Panc1 (cell line): ENCODE measurements around the gene SUPV3L1. TPM values are rescaled to one million over a fixed set of nuclear protein-coding genes. Genes with fewer than 3 reads are reported as not detected.

Experiments used
- ATAC-seq: fragments of 200-7000 bp; cut with Tn5 transposase; 2 replicates; pipeline ENCODE4 v1.9.1; 2020; ENCODE audit warnings: mild to moderate bottlenecking, moderate library complexity
- BruUV-seq: library from RNA; stranded (reverse); fragments of 400-500 nt; replicated peaks from 2 replicates; lab custom pipeline; 2021; lab: Mats Ljungman, UMichigan
- CTCF ChIA-PET: fragments of 300-600 bp; sonication (Branson Sonifier 250); formaldehyde crosslinking; loops from one replicate; lab custom pipeline; 2022; ENCODE audit warnings: antibody characterized with exemption; lab: Charles Lee
- POLR2A ChIA-PET: fragments of 300-600 bp; sonication (Branson Sonifier 250); formaldehyde crosslinking; loops from one replicate; lab custom pipeline; 2022; ENCODE audit warnings: antibody characterized with exemption; lab: Charles Lee
- DNase-seq: peaks from one replicate; pipeline ENCODE4 v3.0.0-alpha.2; 2010; ENCODE audit warnings: low read depth, low spot score
- H3K27ac ChIP-seq: 2 replicates; pipeline ENCODE4 v1.5.1; 2011; ENCODE audit warnings: mild to moderate bottlenecking, low read length, inconsistent platforms
- H3K27me3 ChIP-seq: fragments of 200-500 bp; sonication (Bioruptor generic); 2 replicates; pipeline ENCODE4 v1.6.0; 2014; ENCODE audit warnings: low read length, inconsistent platforms; ENCODE audit not compliant: control insufficient read depth, insufficient read depth
- H3K36me3 ChIP-seq: fragments of 200-500 bp; sonication (Bioruptor generic); 2 replicates; pipeline ENCODE4 v1.5.1; 2014; ENCODE audit warnings: inconsistent platforms, mild to moderate bottlenecking, low read length, moderate library complexity; ENCODE audit not compliant: control insufficient read depth, insufficient read depth
- H3K4me1 ChIP-seq: 2 replicates; pipeline ENCODE4 v1.5.1; 2011; ENCODE audit warnings: inconsistent platforms, mild to moderate bottlenecking, low read length, moderate library complexity; ENCODE audit not compliant: control insufficient read depth, insufficient read depth
- H3K4me3 ChIP-seq, 2 experiments: 2 replicates each; pipeline ENCODE4 v1.5.1; 2011 to 2012; ENCODE audit warnings: low read depth in 2 of 2, low read length in 2 of 2, mild to moderate bottlenecking in 2 of 2, inconsistent platforms in 1 of 2, moderate library complexity in 1 of 2
- H3K9me3 ChIP-seq: fragments of 200-500 bp; sonication (Bioruptor generic); 2 replicates; pipeline ENCODE4 v1.5.1; 2014; ENCODE audit warnings: low read depth, mild to moderate bottlenecking, inconsistent platforms, low read length, moderate library complexity; ENCODE audit not compliant: control insufficient read depth, insufficient read depth
- CTCF ChIP-seq: fragments of 450-650 bp; IDR thresholded peaks from 2 replicates; pipeline ENCODE4 v1.5.1; 2017; ENCODE audit warnings: mild to moderate bottlenecking
- POLR2AphosphoS5 ChIP-seq: IDR thresholded peaks from 2 replicates; pipeline ENCODE4 v1.6.1; 2012; ENCODE audit warnings: mild to moderate bottlenecking, low read depth, low read length, moderate library complexity
- SIN3A ChIP-seq: IDR thresholded peaks from 2 replicates; pipeline ENCODE4 v1.6.1; 2012; ENCODE audit warnings: low read depth, mild to moderate bottlenecking, low read length, moderate library complexity, borderline replicate concordance; ENCODE audit not compliant: insufficient read depth
- TCF7L2 ChIP-seq: IDR thresholded peaks from 2 replicates; pipeline ENCODE4 v1.6.1; 2011; ENCODE audit warnings: mild to moderate bottlenecking, low read depth, low read length, inconsistent platforms
- in situ Hi-C: cut with HindIII; loops from 2 replicates; pipeline ENCODE4 v1.10.0; 2016; ENCODE audit warnings: low sequenced_read_pairs, low pct_unique_long_range_greater_than_20kb
- intact Hi-C: fragments of 100-400 bp; cut with micrococcal nuclease; formaldehyde crosslinking; loops from one replicate; pipeline ENCODE4 v1.10.0; 2022; ENCODE audit not compliant: unreplicated experiment
- total RNA-seq: library from RNA; stranded (reverse); gene quantifications from one replicate; pipeline ENCODE4 v1.2.1, GENCODE V29; 2021; ENCODE audit not compliant: unreplicated experiment
- TF ChIP-seq, protein P1 (sequence below), 2 experiments: IDR thresholded peaks; 2 replicates each; pipeline ENCODE4 v1.6.1; 2011 to 2012; ENCODE audit warnings: low read depth in 2 of 2, control low read depth in 1 of 2, low read length in 1 of 2, mild to moderate bottlenecking in 1 of 2, moderate library complexity in 1 of 2; ENCODE audit not compliant: insufficient read depth in 1 of 2

The SUPV3L1 gene
- total RNA-seq, 1 experiment from 2014 or later = 65.0 TPM

GRCh38 chr10:69241575-69241974 lies 61.5 kb downstream of the SUPV3L1 start:
- ChIA-PET POLR2A (interaction anchor here (0.6 kb wide), 1 partner anchor 71 kb away, joined by 3 read pairs; no protein-coding TSS in a partner anchor), CTCF (no interaction called here)
- Histone ChIP-seq H3K27me3 (no peaks in the 10 kb centered on the region), H3K4me1 (no peaks in the 10 kb centered on the region), H3K9me3 (no peaks in the 10 kb centered on the region), H3K4me3 (no peak overlapping the region), H3K36me3 (no peaks in the 10 kb centered on the region), H3K27ac (no peak overlapping the region)
- intact Hi-C loops = no loop called here
- in situ Hi-C loops = no loop called here
- TF ChIP-seq CTCF = no peak
- TF ChIP-seq TCF7L2 = no peak
- TF ChIP-seq SIN3A = no peak
- TF ChIP-seq, protein P1, sequence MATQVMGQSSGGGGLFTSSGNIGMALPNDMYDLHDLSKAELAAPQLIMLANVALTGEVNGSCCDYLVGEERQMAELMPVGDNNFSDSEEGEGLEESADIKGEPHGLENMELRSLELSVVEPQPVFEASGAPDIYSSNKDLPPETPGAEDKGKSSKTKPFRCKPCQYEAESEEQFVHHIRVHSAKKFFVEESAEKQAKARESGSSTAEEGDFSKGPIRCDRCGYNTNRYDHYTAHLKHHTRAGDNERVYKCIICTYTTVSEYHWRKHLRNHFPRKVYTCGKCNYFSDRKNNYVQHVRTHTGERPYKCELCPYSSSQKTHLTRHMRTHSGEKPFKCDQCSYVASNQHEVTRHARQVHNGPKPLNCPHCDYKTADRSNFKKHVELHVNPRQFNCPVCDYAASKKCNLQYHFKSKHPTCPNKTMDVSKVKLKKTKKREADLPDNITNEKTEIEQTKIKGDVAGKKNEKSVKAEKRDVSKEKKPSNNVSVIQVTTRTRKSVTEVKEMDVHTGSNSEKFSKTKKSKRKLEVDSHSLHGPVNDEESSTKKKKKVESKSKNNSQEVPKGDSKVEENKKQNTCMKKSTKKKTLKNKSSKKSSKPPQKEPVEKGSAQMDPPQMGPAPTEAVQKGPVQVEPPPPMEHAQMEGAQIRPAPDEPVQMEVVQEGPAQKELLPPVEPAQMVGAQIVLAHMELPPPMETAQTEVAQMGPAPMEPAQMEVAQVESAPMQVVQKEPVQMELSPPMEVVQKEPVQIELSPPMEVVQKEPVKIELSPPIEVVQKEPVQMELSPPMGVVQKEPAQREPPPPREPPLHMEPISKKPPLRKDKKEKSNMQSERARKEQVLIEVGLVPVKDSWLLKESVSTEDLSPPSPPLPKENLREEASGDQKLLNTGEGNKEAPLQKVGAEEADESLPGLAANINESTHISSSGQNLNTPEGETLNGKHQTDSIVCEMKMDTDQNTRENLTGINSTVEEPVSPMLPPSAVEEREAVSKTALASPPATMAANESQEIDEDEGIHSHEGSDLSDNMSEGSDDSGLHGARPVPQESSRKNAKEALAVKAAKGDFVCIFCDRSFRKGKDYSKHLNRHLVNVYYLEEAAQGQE (IDR thresholded peaks at IDR 0.05; ENCODE audit: insufficient read depth in 1 of 2, low read depth in 2 of 2, low read length in 1 of 2) = no peak
- no peak for TF ChIP-seq POLR2AphosphoS5
- ATAC-seq (no peak), DNase-seq (no peak)
- no TSS peak for BruUV-seq

GRCh38 chr10:69242040-69242851 lies 62.2 kb downstream of the SUPV3L1 start:
- POLR2A ChIA-PET = interaction anchor here (0.6 to 0.7 kb wide), 2 partner anchors 70 to 673 kb away, joined by 3 read pairs; no protein-coding TSS in a partner anchor
- no peaks in the 10 kb centered on the region for H3K9me3 ChIP-seq
- H3K27me3 ChIP-seq = no peaks in the 10 kb centered on the region
- DNase-seq (no peak), ATAC-seq (no peak)
- H3K4me3 ChIP-seq = no peak overlapping the region
- no peak overlapping the region for H3K27ac ChIP-seq
- CTCF ChIA-PET = interaction anchor here (0.9 kb wide), 2 partner anchors 150 to 166 kb away, joined by 3 to 5 read pairs; no protein-coding TSS in a partner anchor
- in situ Hi-C loops = no loop called here
- H3K36me3 ChIP-seq = no peaks in the 10 kb centered on the region
- no peaks in the 10 kb centered on the region for H3K4me1 ChIP-seq
- no TSS peak for BruUV-seq
- intact Hi-C loops = no loop called here
- TF ChIP-seq, protein P1 (IDR thresholded peaks at IDR 0.05; ENCODE audit: insufficient read depth in 1 of 2, low read depth in 2 of 2, low read length in 1 of 2) = no peak
- no peak for TF ChIP-seq TCF7L2
- TF ChIP-seq POLR2AphosphoS5 = no peak
- no peak for TF ChIP-seq CTCF
- no peak for TF ChIP-seq SIN3A
